ENCODE results near the gene CLDN20.

CLDN20 gene

GRCh38 chr6:155297669-155298068 is 33.9 kb downstream of the CLDN20 start:
- Histone ChIP-seq H2BK5ac (ENCODE audit: low read depth, low read length, poor library complexity) (no peak overlapping the region), H3K4me2 (ENCODE audit: low read length) (no peak overlapping the region), H3K9me3 (ENCODE audit: insufficient read depth, low read depth, low read length) (no peaks in the 10 kb centered on the region), H3K4me1 (ENCODE audit: control insufficient read depth in 1 of 2, insufficient read depth in 2 of 2, low read length in 2 of 2) (peaks cover 0 to 1% of the 10 kb centered on the region in 2 experiments), H4K91ac (ENCODE audit: low read depth, low read length) (no peak overlapping the region), H3K4ac (ENCODE audit: low read depth, low read length) (no peak overlapping the region), H3K14ac (ENCODE audit: low read length) (no peak overlapping the region), H2BK120ac (ENCODE audit: insufficient read depth, low read length, poor library complexity) (no peak overlapping the region), H3K18ac (ENCODE audit: low read length) (no peak overlapping the region), H4K8ac (ENCODE audit: low read depth, low read length) (no peak overlapping the region), H3K79me1 (ENCODE audit: low read length) (no peaks in the 10 kb centered on the region), H2AFZ (ENCODE audit: insufficient read depth, low read length, poor library complexity) (no peak overlapping the region), H3K36me3 (ENCODE audit: control insufficient read depth in 1 of 2, insufficient read depth in 2 of 2, low read length in 2 of 2) (peaks cover 5 to 8% of the 10 kb centered on the region in 2 experiments), H2AK5ac (ENCODE audit: low read length) (no peak overlapping the region), H4K12ac (ENCODE audit: low read depth, low read length) (no peak overlapping the region), H3K79me2 (ENCODE audit: control insufficient read depth, insufficient read depth, low read length, poor library complexity) (no peaks in the 10 kb centered on the region), H3K23ac (ENCODE audit: low read length) (no peak overlapping the region), H3K4me3 (ENCODE audit: low read depth, low read length) (no peak overlapping the region), H3K27me3 (ENCODE audit: insufficient read depth, low read length) (no peaks in the 10 kb centered on the region), H3K9ac (ENCODE audit: low read length) (no peak overlapping the region), H3K27ac (ENCODE audit: low read depth, low read length) (no peak overlapping the region), H2BK12ac (ENCODE audit: low read length) (no peak overlapping the region)
- no CpG with 5 or more reads among the region's 3 CpGs for WGBS (ENCODE audit: extremely low coverage, insufficient coverage, insufficient read length)
- no peak for DNase-seq

GRCh38 chr6:155301867-155302266 is 38.1 kb downstream of the CLDN20 start:
- Histone ChIP-seq H3K4me1 (ENCODE audit: control insufficient read depth in 1 of 2, insufficient read depth in 2 of 2, low read length in 2 of 2) (no peaks in the 10 kb centered on the region), H3K4me2 (ENCODE audit: low read length) (no peak overlapping the region), H2BK120ac (ENCODE audit: insufficient read depth, low read length, poor library complexity) (no peak overlapping the region), H3K4ac (ENCODE audit: low read depth, low read length) (no peak overlapping the region), H4K12ac (ENCODE audit: low read depth, low read length) (no peak overlapping the region), H3K14ac (ENCODE audit: low read length) (no peak overlapping the region), H4K91ac (ENCODE audit: low read depth, low read length) (no peak overlapping the region), H3K79me2 (ENCODE audit: control insufficient read depth, insufficient read depth, low read length, poor library complexity) (no peaks in the 10 kb centered on the region), H2AFZ (ENCODE audit: insufficient read depth, low read length, poor library complexity) (no peak overlapping the region), H4K8ac (ENCODE audit: low read depth, low read length) (no peak overlapping the region), H3K36me3 (ENCODE audit: control insufficient read depth in 1 of 2, insufficient read depth in 2 of 2, low read length in 2 of 2) (peaks cover 3 to 4% of the 10 kb centered on the region in 2 experiments), H3K23ac (ENCODE audit: low read length) (no peak overlapping the region), H3K27ac (ENCODE audit: low read depth, low read length) (no peak overlapping the region), H3K9ac (ENCODE audit: low read length) (no peak overlapping the region), H3K18ac (ENCODE audit: low read length) (no peak overlapping the region), H2BK5ac (ENCODE audit: low read depth, low read length, poor library complexity) (no peak overlapping the region), H2BK12ac (ENCODE audit: low read length) (no peak overlapping the region), H3K9me3 (ENCODE audit: insufficient read depth, low read depth, low read length) (no peaks in the 10 kb centered on the region), H3K79me1 (ENCODE audit: low read length) (no peaks in the 10 kb centered on the region), H3K27me3 (ENCODE audit: insufficient read depth, low read length) (no peaks in the 10 kb centered on the region), H2AK5ac (ENCODE audit: low read length) (no peak overlapping the region), H3K4me3 (ENCODE audit: low read depth, low read length) (no peak overlapping the region)
- DNase-seq: no peak
- WGBS (ENCODE audit: extremely low coverage, insufficient coverage, insufficient read length): no CpG with 5 or more reads among the region's 2 CpGs

- no peak overlapping the region for H3K14ac ChIP-seq (ENCODE audit: low read length)
- H3K27ac ChIP-seq (ENCODE audit: low read depth, low read length): no peak overlapping the region
- no peak overlapping the region for H3K9ac ChIP-seq (ENCODE audit: low read length)
- no peak overlapping the region for H3K4me3 ChIP-seq (ENCODE audit: low read depth, low read length)
- no CpG with 5 or more reads among the region's 4 CpGs for WGBS (ENCODE audit: extremely low coverage, insufficient coverage, insufficient read length)
- H2BK12ac ChIP-seq (ENCODE audit: low read length): no peak overlapping the region
- no peaks in the 10 kb centered on the region for H3K79me2 ChIP-seq (ENCODE audit: control insufficient read depth, insufficient read depth, low read length, poor library complexity)
- no peak overlapping the region for H2AFZ ChIP-seq (ENCODE audit: insufficient read depth, low read length, poor library complexity)
- no peak overlapping the region for H2AK5ac ChIP-seq (ENCODE audit: low read length)
- no peak overlapping the region for H4K12ac ChIP-seq (ENCODE audit: low read depth, low read length)
- no peaks in the 10 kb centered on the region for H3K27me3 ChIP-seq (ENCODE audit: insufficient read depth, low read length)
- no peak overlapping the region for H3K18ac ChIP-seq (ENCODE audit: low read length)
- no peaks in the 10 kb centered on the region for H3K79me1 ChIP-seq (ENCODE audit: low read length)
- no peak overlapping the region for H2BK5ac ChIP-seq (ENCODE audit: low read depth, low read length, poor library complexity)
- H4K91ac ChIP-seq (ENCODE audit: low read depth, low read length): no peak overlapping the region
- H3K23ac ChIP-seq (ENCODE audit: low read length): no peak overlapping the region
- H4K8ac ChIP-seq (ENCODE audit: low read depth, low read length): no peak overlapping the region
- H3K36me3 ChIP-seq (ENCODE audit: control insufficient read depth in 1 of 2, insufficient read depth in 2 of 2, low read length in 2 of 2): peaks cover 1 to 4% of the 10 kb centered on the region in 2 experiments
- no peaks in the 10 kb centered on the region for H3K4me1 ChIP-seq (ENCODE audit: control insufficient read depth in 1 of 2, insufficient read depth in 2 of 2, low read length in 2 of 2)
- H3K4me2 ChIP-seq (ENCODE audit: low read length): no peak overlapping the region
- H3K9me3 ChIP-seq (ENCODE audit: insufficient read depth, low read depth, low read length): no peaks in the 10 kb centered on the region
- no peak overlapping the region for H3K4ac ChIP-seq (ENCODE audit: low read depth, low read length)
- DNase-seq: no peak
- no peak overlapping the region for H2BK120ac ChIP-seq (ENCODE audit: insufficient read depth, low read length, poor library complexity)
Observed at GRCh38 chr6:155303361-155303870, 39.6 kb downstream of the CLDN20 start.

GRCh38 chr6:155306958-155307357 is 43.1 kb downstream of the CLDN20 start:
- H2BK5ac ChIP-seq (ENCODE audit: low read depth, low read length, poor library complexity): no peak overlapping the region
- no peaks in the 10 kb centered on the region for H3K4me1 ChIP-seq (ENCODE audit: control insufficient read depth in 1 of 2, insufficient read depth in 2 of 2, low read length in 2 of 2)
- H3K9ac ChIP-seq (ENCODE audit: low read length): no peak overlapping the region
- WGBS (ENCODE audit: extremely low coverage, insufficient coverage, insufficient read length): no CpG with 5 or more reads among the region's 2 CpGs
- no peak overlapping the region for H3K18ac ChIP-seq (ENCODE audit: low read length)
- no peaks in the 10 kb centered on the region for H3K79me2 ChIP-seq (ENCODE audit: control insufficient read depth, insufficient read depth, low read length, poor library complexity)
- no peaks in the 10 kb centered on the region for H3K27me3 ChIP-seq (ENCODE audit: insufficient read depth, low read length)
- no peak overlapping the region for H2AFZ ChIP-seq (ENCODE audit: insufficient read depth, low read length, poor library complexity)
- no peak overlapping the region for H4K91ac ChIP-seq (ENCODE audit: low read depth, low read length)
- no peaks in the 10 kb centered on the region for H3K9me3 ChIP-seq (ENCODE audit: insufficient read depth, low read depth, low read length)
- no peak overlapping the region for H3K4me3 ChIP-seq (ENCODE audit: low read depth, low read length)
- no peaks in the 10 kb centered on the region for H3K79me1 ChIP-seq (ENCODE audit: low read length)
- H3K4ac ChIP-seq (ENCODE audit: low read depth, low read length): no peak overlapping the region
- H2AK5ac ChIP-seq (ENCODE audit: low read length): no peak overlapping the region
- H4K8ac ChIP-seq (ENCODE audit: low read depth, low read length): no peak overlapping the region
- no peak overlapping the region for H3K27ac ChIP-seq (ENCODE audit: low read depth, low read length)
- H3K23ac ChIP-seq (ENCODE audit: low read length): no peak overlapping the region
- H3K4me2 ChIP-seq (ENCODE audit: low read length): no peak overlapping the region
- H4K12ac ChIP-seq (ENCODE audit: low read depth, low read length): no peak overlapping the region
- H2BK12ac ChIP-seq (ENCODE audit: low read length): no peak overlapping the region
- no peak overlapping the region for H2BK120ac ChIP-seq (ENCODE audit: insufficient read depth, low read length, poor library complexity)
- H3K14ac ChIP-seq (ENCODE audit: low read length): no peak overlapping the region
- H3K36me3 ChIP-seq (ENCODE audit: control insufficient read depth in 1 of 2, insufficient read depth in 2 of 2, low read length in 2 of 2): peaks cover 1 to 4% of the 10 kb centered on the region in 2 experiments
- DNase-seq: no peak

Measured in trophoblast cell (in vitro differentiated cells and primary cell).